Measurements from ENCODE around the gene ZMIZ1. TPM values are rescaled to one million over a fixed set of nuclear protein-coding genes. Genes with fewer than 3 reads are reported as not detected.
"Not testable (repeated sequence)": the region's sequence is repeated elsewhere in the genome, so short reads cannot be mapped to it uniquely, and the experiment has no call there.

ZMIZ1 gene
- total and polyA plus RNA-seq, 4 donors: 3.9 to 19.1 (median 9.8) TPM

DNA sequence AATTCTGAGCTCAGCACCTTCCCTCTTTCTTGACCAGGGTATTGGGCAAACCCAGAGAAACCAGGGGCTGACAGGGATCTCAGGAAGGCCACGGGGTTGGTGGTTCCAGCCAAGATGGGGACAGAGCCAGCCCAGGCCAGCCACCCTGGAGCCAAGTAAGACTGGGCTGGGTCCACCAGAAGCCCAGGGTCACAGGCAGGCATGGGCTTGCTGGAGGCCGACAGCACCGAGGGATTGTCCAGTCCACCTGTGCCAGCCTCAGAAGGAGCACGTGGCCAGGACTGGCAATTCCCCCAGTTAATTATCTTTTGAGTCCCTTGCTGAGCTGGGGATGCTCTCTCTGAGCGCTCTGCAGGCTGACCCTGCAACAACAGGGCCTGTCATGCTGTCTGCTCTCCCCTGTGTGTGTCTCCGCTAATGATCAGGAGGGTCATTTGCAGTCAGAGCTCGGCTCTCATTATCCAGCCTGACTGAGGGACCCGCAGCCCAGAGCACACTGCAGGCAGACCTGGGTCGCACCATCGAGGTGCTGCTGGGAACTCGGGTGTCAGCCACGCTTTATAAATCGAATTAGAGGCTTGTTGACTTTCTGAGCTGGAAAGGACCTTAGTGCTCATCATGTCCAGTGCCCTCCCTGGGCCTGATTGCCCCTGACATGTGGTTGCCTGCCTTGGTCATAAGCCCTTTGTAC lies 209.0 kb downstream of the ZMIZ1 start:
- Histone ChIP-seq H3K9me3 (ENCODE audit: control insufficient read depth in 4 of 4, low read length in 3 of 4) (no peaks in the 10 kb centered on the region), H3K27ac (ENCODE audit: low read depth in 1 of 2, low read length in 2 of 2) (no peak overlapping the region), H3K36me3 (ENCODE audit: control insufficient read depth in 4 of 4, insufficient read depth in 3 of 4, low read depth in 1 of 4, low read length in 3 of 4) (peaks cover 3 to 17% (median 8%) of the 10 kb centered on the region in 4 donors), H3K4me3 (ENCODE audit: low read depth in 1 of 3, low read length in 3 of 3) (no peak overlapping the region), H3K27me3 (ENCODE audit: control insufficient read depth in 4 of 4, insufficient read depth in 4 of 4, low read length in 3 of 4) (no peaks in the 10 kb centered on the region), H3K9ac (ENCODE audit: low read depth in 1 of 2, low read length in 2 of 2) (no peak overlapping the region), H3K4me1 (ENCODE audit: control insufficient read depth in 4 of 4, insufficient read depth in 4 of 4, low read length in 3 of 4) (peaks cover 0 to 4% (median 0%) of the 10 kb centered on the region in 4 donors)
- DNase-seq (ENCODE audit: low spot score): no peak
- WGBS: 89% methylated on average over 13 of the region's 13 CpGs
- TF ChIP-seq JUND (IDR thresholded peaks at IDR 0.05) (no peak), HNF4A (conservative IDR thresholded peaks at IDR 0.05) (no peak), RXRA (IDR thresholded peaks at IDR 0.05) (no peak)
- TF ChIP-seq, protein P1, sequence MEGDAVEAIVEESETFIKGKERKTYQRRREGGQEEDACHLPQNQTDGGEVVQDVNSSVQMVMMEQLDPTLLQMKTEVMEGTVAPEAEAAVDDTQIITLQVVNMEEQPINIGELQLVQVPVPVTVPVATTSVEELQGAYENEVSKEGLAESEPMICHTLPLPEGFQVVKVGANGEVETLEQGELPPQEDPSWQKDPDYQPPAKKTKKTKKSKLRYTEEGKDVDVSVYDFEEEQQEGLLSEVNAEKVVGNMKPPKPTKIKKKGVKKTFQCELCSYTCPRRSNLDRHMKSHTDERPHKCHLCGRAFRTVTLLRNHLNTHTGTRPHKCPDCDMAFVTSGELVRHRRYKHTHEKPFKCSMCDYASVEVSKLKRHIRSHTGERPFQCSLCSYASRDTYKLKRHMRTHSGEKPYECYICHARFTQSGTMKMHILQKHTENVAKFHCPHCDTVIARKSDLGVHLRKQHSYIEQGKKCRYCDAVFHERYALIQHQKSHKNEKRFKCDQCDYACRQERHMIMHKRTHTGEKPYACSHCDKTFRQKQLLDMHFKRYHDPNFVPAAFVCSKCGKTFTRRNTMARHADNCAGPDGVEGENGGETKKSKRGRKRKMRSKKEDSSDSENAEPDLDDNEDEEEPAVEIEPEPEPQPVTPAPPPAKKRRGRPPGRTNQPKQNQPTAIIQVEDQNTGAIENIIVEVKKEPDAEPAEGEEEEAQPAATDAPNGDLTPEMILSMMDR (IDR thresholded peaks at IDR 0.05; ENCODE audit: low read depth, low read length, missing input control): no peak
- TF ChIP-seq, protein P2, sequence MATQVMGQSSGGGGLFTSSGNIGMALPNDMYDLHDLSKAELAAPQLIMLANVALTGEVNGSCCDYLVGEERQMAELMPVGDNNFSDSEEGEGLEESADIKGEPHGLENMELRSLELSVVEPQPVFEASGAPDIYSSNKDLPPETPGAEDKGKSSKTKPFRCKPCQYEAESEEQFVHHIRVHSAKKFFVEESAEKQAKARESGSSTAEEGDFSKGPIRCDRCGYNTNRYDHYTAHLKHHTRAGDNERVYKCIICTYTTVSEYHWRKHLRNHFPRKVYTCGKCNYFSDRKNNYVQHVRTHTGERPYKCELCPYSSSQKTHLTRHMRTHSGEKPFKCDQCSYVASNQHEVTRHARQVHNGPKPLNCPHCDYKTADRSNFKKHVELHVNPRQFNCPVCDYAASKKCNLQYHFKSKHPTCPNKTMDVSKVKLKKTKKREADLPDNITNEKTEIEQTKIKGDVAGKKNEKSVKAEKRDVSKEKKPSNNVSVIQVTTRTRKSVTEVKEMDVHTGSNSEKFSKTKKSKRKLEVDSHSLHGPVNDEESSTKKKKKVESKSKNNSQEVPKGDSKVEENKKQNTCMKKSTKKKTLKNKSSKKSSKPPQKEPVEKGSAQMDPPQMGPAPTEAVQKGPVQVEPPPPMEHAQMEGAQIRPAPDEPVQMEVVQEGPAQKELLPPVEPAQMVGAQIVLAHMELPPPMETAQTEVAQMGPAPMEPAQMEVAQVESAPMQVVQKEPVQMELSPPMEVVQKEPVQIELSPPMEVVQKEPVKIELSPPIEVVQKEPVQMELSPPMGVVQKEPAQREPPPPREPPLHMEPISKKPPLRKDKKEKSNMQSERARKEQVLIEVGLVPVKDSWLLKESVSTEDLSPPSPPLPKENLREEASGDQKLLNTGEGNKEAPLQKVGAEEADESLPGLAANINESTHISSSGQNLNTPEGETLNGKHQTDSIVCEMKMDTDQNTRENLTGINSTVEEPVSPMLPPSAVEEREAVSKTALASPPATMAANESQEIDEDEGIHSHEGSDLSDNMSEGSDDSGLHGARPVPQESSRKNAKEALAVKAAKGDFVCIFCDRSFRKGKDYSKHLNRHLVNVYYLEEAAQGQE (IDR thresholded peaks at IDR 0.05): no peak
- TF ChIP-seq, protein P3, sequence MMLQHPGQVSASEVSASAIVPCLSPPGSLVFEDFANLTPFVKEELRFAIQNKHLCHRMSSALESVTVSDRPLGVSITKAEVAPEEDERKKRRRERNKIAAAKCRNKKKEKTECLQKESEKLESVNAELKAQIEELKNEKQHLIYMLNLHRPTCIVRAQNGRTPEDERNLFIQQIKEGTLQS (IDR thresholded peaks at IDR 0.05): no peak

DNA sequence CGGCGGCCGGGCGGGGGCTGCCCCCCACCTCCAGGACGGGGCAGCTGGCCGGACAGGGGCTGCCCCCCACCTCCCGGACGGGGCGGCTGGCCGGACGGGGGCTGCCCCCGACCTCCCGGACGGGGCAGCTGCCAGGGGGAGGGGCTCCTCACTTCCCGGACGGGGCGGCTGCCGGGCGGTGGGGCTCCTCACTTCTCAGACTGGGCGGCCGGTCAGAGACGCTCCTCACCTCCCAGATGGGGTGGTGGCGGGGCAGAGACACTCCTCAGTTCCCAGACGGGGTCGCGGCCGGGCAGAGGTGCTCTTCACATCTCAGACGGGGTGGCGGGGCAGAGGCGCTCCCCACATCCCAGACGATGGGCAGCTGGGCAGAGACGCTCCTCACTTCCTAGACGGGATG lies 210.3 kb downstream of the ZMIZ1 start:
- H3K9ac ChIP-seq (ENCODE audit: low read depth in 1 of 2, low read length in 2 of 2); H3K4me1 ChIP-seq (ENCODE audit: control insufficient read depth in 4 of 4, insufficient read depth in 4 of 4, low read length in 3 of 4); H3K4me3 ChIP-seq (ENCODE audit: low read depth in 1 of 3, low read length in 3 of 3); H3K9me3 ChIP-seq (ENCODE audit: control insufficient read depth in 4 of 4, low read length in 3 of 4); DNase-seq (ENCODE audit: low spot score); H3K27me3 ChIP-seq (ENCODE audit: control insufficient read depth in 4 of 4, insufficient read depth in 4 of 4, low read length in 3 of 4); H3K27ac ChIP-seq (ENCODE audit: low read depth in 1 of 2, low read length in 2 of 2): not testable (repeated sequence)
- H3K36me3 ChIP-seq (ENCODE audit: control insufficient read depth in 4 of 4, insufficient read depth in 3 of 4, low read depth in 1 of 4, low read length in 3 of 4): peaks cover 3 to 17% (median 9%) of the 10 kb centered on the region in 4 donors
- over 99% methylated on average over 33 of the region's 33 CpGs for WGBS

DNA sequence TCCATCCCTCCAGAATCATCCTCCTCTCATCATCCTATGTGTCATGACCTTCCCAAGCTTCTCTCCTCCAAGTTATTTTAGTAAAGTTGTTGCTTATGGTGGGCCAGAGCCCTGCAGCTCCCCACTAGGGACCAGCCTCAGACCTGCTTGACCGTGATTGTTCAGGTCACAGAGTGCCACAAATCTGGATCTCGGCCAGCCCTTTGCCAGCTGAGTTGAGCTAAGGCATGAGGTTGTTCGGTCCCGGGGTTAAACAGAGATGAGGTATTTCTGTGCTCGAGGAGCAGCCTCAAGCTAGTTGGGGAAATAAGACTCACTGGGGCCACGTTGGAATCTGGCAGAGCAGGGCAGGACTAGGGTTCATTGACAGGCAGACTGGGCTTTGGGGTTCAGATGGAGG lies 212.2 kb downstream of the ZMIZ1 start:
- Histone ChIP-seq H3K27ac (ENCODE audit: low read depth in 1 of 2, low read length in 2 of 2) (no peak overlapping the region), H3K9ac (ENCODE audit: low read depth in 1 of 2, low read length in 2 of 2) (no peak overlapping the region), H3K27me3 (ENCODE audit: control insufficient read depth in 4 of 4, insufficient read depth in 4 of 4, low read length in 3 of 4) (no peaks in the 10 kb centered on the region), H3K4me3 (ENCODE audit: low read depth in 1 of 3, low read length in 3 of 3) (no peak overlapping the region), H3K4me1 (ENCODE audit: control insufficient read depth in 4 of 4, insufficient read depth in 4 of 4, low read length in 3 of 4) (peaks cover 0 to 4% (median 1%) of the 10 kb centered on the region in 4 donors), H3K9me3 (ENCODE audit: control insufficient read depth in 4 of 4, low read length in 3 of 4) (no peaks in the 10 kb centered on the region), H3K36me3 (ENCODE audit: control insufficient read depth in 4 of 4, insufficient read depth in 3 of 4, low read depth in 1 of 4, low read length in 3 of 4) (peaks cover 4 to 17% (median 11%) of the 10 kb centered on the region in 4 donors)
- no peak for DNase-seq (ENCODE audit: low spot score)
- 91% methylated on average over 6 of the region's 6 CpGs for WGBS
- TF ChIP-seq RAD21 (IDR thresholded peaks at IDR 0.05) (no peak), SP1 (IDR thresholded peaks at IDR 0.05) (no peak), RXRA (IDR thresholded peaks at IDR 0.05) (no peak), FOXA2 (IDR thresholded peaks at IDR 0.05) (no peak), TAF1 (conservative IDR thresholded peaks at IDR 0.05) (no peak), HNF4G (IDR thresholded peaks at IDR 0.05) (no peak), FOXA1 (IDR thresholded peaks at IDR 0.05) (no peak), NR2F2 (IDR thresholded peaks at IDR 0.05) (no peak), GABPA (IDR thresholded peaks at IDR 0.05 in 1 of 2, conservative IDR thresholded peaks at IDR 0.05 in 1 of 2) (no peak), YY1 (IDR thresholded peaks at IDR 0.05) (no peak), HNF4A (conservative IDR thresholded peaks at IDR 0.05) (no peak), EGR1 (IDR thresholded peaks at IDR 0.05; ENCODE audit: low read depth in 2 of 2) (no peak)
- TF ChIP-seq, protein P3 (IDR thresholded peaks at IDR 0.05): no peak
- TF ChIP-seq, protein P4, sequence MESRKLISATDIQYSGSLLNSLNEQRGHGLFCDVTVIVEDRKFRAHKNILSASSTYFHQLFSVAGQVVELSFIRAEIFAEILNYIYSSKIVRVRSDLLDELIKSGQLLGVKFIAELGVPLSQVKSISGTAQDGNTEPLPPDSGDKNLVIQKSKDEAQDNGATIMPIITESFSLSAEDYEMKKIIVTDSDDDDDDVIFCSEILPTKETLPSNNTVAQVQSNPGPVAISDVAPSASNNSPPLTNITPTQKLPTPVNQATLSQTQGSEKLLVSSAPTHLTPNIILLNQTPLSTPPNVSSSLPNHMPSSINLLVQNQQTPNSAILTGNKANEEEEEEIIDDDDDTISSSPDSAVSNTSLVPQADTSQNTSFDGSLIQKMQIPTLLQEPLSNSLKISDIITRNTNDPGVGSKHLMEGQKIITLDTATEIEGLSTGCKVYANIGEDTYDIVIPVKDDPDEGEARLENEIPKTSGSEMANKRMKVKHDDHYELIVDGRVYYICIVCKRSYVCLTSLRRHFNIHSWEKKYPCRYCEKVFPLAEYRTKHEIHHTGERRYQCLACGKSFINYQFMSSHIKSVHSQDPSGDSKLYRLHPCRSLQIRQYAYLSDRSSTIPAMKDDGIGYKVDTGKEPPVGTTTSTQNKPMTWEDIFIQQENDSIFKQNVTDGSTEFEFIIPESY (IDR thresholded peaks at IDR 0.05): no peak
- TF ChIP-seq, protein P1 (IDR thresholded peaks at IDR 0.05; ENCODE audit: low read depth, low read length, missing input control): no peak
